HG03442 (cell line): ENCODE measurements around the gene ARHGAP35.

ENCODE experiments used
- ATAC-seq: cut with Tn5 transposase; IDR thresholded peaks from one replicate; pipeline ENCODE4 v1.9.1; 2021; ENCODE audit warnings: mild to moderate bottlenecking, moderate library complexity; ENCODE audit not compliant: unreplicated experiment

Gene ARHGAP35

DNA sequence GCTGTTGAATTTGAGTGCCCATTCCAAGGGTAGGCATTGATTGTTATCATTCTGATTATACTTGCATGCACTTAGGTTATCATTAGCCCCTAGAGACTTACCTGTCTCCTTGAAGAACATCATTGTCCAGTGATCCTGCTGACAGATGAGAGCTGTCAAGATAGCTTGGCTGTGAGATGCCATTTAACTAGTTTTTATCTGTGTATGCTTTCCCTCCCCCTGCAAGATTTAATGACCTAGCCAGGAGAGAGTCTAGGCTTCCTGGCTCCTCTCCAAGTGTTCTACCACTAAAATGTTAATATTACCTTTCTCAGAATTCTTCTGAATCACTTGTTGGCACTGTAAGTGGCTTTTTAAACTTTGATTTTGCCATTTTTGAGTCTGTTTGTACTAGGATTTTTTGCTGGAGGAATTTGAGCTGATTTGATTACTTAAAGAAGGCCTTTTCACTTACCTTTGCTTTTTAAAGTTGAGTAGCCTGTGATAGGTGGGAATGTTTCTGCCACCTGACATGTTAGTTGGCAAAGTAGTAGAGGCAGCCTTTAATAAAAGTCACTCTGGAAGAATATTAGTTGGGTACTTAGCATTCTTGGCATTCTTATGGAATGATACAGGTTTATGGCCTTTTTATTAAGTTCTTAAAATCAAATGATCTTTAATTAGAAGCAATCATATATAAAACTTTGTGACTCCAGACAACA, 41.1 kb downstream of the ARHGAP35 start:
- ATAC-seq, result no peak

DNA sequence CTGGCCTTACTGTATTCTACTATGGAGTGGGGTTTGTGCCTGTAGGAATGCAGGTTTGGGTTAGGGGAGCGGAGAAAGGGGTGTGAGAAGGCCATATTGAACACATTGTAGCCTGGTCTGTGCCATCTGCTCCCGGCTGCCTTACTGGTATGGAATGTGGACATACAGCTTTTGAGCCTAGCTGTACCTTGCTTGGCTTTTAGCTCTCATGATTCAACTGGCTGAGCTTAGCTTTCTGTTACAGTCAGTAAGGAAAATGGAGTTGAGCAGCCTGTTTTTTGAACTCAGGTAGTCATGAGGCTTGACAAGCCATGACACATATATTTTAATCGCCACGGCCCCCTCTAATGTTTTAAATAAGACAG, 41.6 kb downstream of the ARHGAP35 start:
- ATAC-seq, result no peak

DNA sequence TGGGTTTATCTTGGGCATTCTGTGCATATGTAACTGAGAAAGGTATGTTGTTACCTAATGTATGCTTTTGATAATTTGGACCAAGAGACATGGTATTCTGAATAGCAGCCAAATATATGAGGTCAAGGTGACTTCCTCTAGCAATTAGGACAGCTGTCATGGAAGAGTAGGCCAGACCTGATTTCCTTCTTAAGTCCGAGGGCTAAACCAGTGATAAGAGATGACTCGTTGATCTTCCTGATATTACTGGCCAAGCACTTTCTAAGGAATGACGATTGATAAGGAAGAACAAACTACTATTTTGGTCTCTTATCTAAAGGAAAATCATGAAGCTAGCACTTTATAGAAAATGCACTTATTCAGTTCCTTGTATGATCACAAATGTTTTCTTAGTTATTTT, 42.7 kb downstream of the ARHGAP35 start:
- no peak for ATAC-seq

DNA sequence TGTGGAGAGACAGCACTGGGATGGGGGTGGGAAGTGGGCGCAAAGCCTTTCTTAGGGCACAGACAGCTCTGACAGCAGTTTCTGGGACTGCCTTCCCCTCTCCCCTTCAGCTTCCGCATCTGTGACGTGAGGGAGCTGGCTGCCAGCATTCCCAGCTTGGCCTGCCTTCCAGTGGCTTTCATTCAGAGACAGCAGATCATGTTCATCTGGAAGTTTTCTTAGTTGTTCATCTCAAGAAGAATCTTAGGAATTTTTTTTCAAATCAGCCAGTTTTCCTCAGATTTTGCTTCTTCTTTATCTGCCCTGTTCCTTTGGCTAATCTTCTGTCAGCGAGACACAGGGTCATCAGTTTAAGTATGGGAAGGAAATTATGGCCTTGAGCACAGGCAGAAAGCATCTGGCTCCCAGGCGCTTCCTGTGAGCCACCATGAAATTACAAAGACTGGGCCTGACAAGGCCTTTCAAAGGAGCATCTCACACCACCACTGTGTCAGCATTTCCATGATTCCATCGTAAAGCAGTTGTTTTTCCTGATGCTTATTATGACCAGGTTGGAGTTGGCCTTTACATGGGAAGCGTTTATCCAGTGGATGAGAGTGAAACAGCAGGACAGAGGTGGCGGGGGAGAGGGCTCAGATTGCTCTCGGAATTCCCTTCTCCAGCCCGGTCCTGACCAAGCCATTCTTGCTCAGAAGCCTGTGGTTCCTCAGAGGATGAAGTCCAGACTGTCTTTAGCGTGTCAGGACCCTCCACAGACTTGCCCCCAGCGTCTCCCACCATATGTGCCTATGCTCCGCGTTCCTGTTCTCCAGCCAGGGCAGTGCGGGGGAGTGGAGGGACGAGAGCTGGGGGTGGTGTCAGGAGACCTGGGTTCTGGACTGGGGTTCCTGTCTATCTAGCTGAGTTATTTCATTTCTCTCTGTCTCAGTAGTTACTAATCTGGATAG, 43.6 kb downstream of the ARHGAP35 start:
- ATAC-seq, result no peak

DNA sequence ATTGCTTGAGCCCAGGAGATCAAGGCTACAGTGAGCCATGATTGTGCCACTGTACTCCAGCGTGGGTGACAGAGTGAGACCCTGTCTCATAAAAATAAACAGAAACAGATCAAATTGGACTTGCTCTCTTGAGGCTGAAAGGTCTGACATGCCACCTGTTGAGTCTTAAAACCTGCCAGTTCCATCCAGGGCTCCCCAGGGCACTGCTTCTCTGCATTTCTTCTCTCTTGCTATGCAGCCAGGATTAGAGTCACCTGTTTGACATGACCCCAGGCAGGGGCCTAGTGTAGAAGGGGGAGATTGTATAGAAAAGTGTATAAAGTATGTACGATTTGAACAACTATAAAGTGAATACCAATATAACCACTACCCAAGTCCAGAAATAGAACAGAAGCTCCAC, 45.4 kb downstream of the ARHGAP35 start:
- ATAC-seq, result no peak

DNA sequence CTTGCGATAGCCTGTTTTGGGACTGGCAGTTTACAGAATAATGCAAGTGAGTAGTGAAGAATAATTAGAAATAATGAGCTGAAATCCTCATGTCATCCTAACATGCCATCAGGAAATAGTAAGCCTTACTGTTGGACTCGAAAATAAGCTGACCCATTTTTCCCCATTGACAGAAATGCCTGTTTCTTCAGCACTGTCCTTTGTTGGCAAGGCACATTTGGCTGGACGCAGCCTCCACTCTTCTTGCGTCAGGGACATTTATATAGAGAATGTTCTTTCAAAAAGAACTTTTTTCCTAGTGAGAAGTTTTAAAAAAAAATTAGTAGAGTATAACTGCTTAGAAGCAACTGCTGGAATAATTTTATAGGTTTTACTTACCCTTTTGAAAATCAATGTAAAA, 47.1 kb downstream of the ARHGAP35 start:
- no peak for ATAC-seq

DNA sequence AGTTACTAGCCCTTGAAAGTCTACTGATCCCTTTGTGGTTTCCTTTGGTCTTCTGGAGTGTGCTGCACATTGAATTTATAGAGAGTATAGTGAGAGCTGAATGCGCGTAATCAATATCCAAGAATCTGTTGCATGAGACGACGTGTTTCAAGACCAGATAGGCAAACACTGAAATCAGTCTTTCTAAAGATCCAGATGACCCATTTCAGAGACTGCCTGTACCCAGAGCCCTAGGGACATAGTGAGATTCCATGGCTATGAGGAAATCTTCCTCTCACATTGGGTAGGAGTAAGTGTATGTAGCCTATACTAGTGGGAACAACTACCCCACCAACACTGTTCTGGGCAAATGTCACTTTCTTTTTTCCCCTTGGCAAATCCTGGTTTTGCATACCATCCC, 48.6 kb downstream of the ARHGAP35 start:
- no peak for ATAC-seq
